ENCODE results near the gene MCAM. TPM values are rescaled to one million over a fixed set of nuclear protein-coding genes. Genes with fewer than 3 reads are reported as not detected.

The MCAM gene
- total RNA-seq, 1 donor, result 11.2 TPM

GRCh38 chr11:119319700-119320239, 2.8 kb upstream of the MCAM start:
- no peaks in the 10 kb centered on the region for H4K20me1 ChIP-seq (ENCODE audit: insufficient read depth, low read length)
- peak; percentile 85 for DNase-seq (ENCODE audit: insufficient read length, low spot score, missing footprints)
- no peaks in the 10 kb centered on the region for H3K36me3 ChIP-seq (ENCODE audit: insufficient read depth, low read length)
- H3K9me3 ChIP-seq (ENCODE audit: low read depth, low read length), result no peaks in the 10 kb centered on the region
- H3K4me2 ChIP-seq (ENCODE audit: insufficient read depth, low read length), result no peak overlapping the region
- no peaks in the 10 kb centered on the region for H3K27me3 ChIP-seq (ENCODE audit: insufficient read depth, low read length)
- peak overlapping the region; percentile 92 for H3K27ac ChIP-seq (ENCODE audit: low read depth, low read length)
- H3K4me1 ChIP-seq (ENCODE audit: insufficient read depth, low read length), result peaks cover 56% of the 10 kb centered on the region
- H3K79me2 ChIP-seq (ENCODE audit: insufficient read depth, low read length), result no peaks in the 10 kb centered on the region
- no peak overlapping the region for H3K4me3 ChIP-seq (ENCODE audit: insufficient read depth, low read length)
- no peak for TF ChIP-seq CTCF (IDR thresholded peaks at IDR 0.05; ENCODE audit: extremely low read depth, low read depth, low read length)
- H2AFZ ChIP-seq (ENCODE audit: low read length), result no peak overlapping the region

DNA sequence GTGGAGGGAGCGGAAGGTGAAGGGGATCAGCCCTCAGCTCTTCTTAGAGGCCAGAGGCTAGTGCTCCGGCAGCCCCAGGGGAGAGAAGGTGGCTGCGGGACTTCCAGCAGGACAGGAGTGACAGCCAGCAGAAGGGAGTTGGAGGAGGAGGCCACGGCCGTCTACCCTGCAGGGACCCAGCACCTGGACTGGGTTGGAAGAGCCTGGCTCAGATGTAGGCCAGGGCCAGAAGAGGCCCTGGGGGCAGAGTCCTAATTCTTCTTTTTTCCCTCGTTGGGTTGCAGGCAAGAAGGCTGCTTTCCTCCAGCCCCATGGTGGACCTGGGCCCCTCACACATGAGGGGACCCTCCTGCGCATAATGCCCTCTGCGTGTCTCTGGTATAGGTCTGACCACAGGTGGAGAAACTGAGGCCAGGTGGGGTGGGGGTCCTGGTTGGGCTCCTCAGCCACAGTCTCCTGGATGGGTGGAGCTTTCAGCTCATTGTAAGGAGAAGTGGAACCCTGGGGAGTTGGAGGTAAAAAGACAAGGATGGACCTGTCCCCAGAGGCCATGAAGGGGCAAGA, 2.3 kb upstream of the MCAM start:
- Histone ChIP-seq H3K27ac (ENCODE audit: low read depth, low read length) (peak overlapping the region; percentile 92), H3K79me2 (ENCODE audit: insufficient read depth, low read length) (no peaks in the 10 kb centered on the region), H3K9me3 (ENCODE audit: low read depth, low read length) (no peaks in the 10 kb centered on the region), H3K4me2 (ENCODE audit: insufficient read depth, low read length) (peak overlapping the region; percentile 66), H3K36me3 (ENCODE audit: insufficient read depth, low read length) (no peaks in the 10 kb centered on the region), H2AFZ (ENCODE audit: low read length) (peak overlapping the region; percentile 90), H3K27me3 (ENCODE audit: insufficient read depth, low read length) (no peaks in the 10 kb centered on the region), H4K20me1 (ENCODE audit: insufficient read depth, low read length) (no peaks in the 10 kb centered on the region), H3K4me1 (ENCODE audit: insufficient read depth, low read length) (peaks cover 56% of the 10 kb centered on the region), H3K4me3 (ENCODE audit: insufficient read depth, low read length) (no peak overlapping the region)
- peak; percentile 44 for DNase-seq (ENCODE audit: insufficient read length, low spot score, missing footprints)
- no peak for TF ChIP-seq CTCF (IDR thresholded peaks at IDR 0.05; ENCODE audit: extremely low read depth, low read depth, low read length)

GRCh38 chr11:119318240-119319135, 1.6 kb upstream of the MCAM start:
- peak; percentile 99 for DNase-seq (ENCODE audit: insufficient read length, low spot score, missing footprints)
- Histone ChIP-seq H3K4me1 (ENCODE audit: insufficient read depth, low read length) (peaks cover 56% of the 10 kb centered on the region), H3K9me3 (ENCODE audit: low read depth, low read length) (no peaks in the 10 kb centered on the region), H3K27ac (ENCODE audit: low read depth, low read length) (peak overlapping the region; percentile 92), H3K36me3 (ENCODE audit: insufficient read depth, low read length) (peaks cover 5% of the 10 kb centered on the region), H3K27me3 (ENCODE audit: insufficient read depth, low read length) (no peaks in the 10 kb centered on the region), H4K20me1 (ENCODE audit: insufficient read depth, low read length) (no peaks in the 10 kb centered on the region), H2AFZ (ENCODE audit: low read length) (peak overlapping the region; percentile 90), H3K4me3 (ENCODE audit: insufficient read depth, low read length) (peak overlapping the region; percentile 20), H3K79me2 (ENCODE audit: insufficient read depth, low read length) (no peaks in the 10 kb centered on the region), H3K4me2 (ENCODE audit: insufficient read depth, low read length) (peak overlapping the region; percentile 66)
- TF ChIP-seq CTCF (IDR thresholded peaks at IDR 0.05; ENCODE audit: extremely low read depth, low read depth, low read length), result no peak

All from osteoblast (primary cell).